HepG2 (cell line): ENCODE results near the gene ZNF184. TPM values are rescaled to one million over a fixed set of nuclear protein-coding genes. Genes with fewer than 3 reads are reported as not detected.

Source experiments
- ATAC-seq: fragments of 200-7000 bp; cut with Tn5 transposase; 3 replicates; pipeline ENCODE4 v1.9.1; 2020; ENCODE audit warnings: mild to moderate bottlenecking, moderate library complexity
- BruUV-seq: library from RNA; stranded (reverse); fragments of 400-500 nt; replicated peaks from 2 replicates; lab custom pipeline; 2021; lab: Mats Ljungman, UMichigan
- CTCF ChIA-PET: fragments of 300-600 bp; formaldehyde crosslinking; extraction: SDS; loops from one replicate; lab custom pipeline; 2021; ENCODE audit warnings: low total read pairs, inconsistent platforms, low intra/inter-chr PET ratio; lab: Yijun Ruan, JAX
- POLR2A ChIA-PET: fragments of 350-600 bp; sonication (Branson Sonifier 250); formaldehyde crosslinking; loops from one replicate; lab custom pipeline; 2020; ENCODE audit warnings: antibody characterized with exemption, inconsistent platforms; lab: Yijun Ruan, JAX
- DNase-seq: peaks from one replicate; pipeline ENCODE4 v3.0.0-alpha.2; 2015; ENCODE audit warnings: low spot score
- FAIRE-seq: peaks from 3 replicates; lab custom pipeline; 2011; peaks lifted over from hg19 to GRCh38; lab: Jason Lieb, UNC
- H2AFZ ChIP-seq: one replicate; pipeline ENCODE4 v1.6.1; 2011; ENCODE audit warnings: low read length, inconsistent platforms
- H3K27ac ChIP-seq: fragments of 300-600 bp; 3 replicates; pipeline ENCODE4 v1.8.0; 2011; ENCODE audit warnings: mixed run types, mild to moderate bottlenecking, mixed read lengths, low read length, inconsistent platforms; ENCODE audit not compliant: insufficient read depth; ENCODE audit errors: extremely low read length
- H3K27me3 ChIP-seq, 2 experiments: fragments of 200-600 bp in 1 of 2; 2 replicates in 1 of 2; 3 replicates in 1 of 2; pipeline versions ENCODE4 v1.6.0 to v1.8.0; 2011; ENCODE audit warnings: low read length in 2 of 2, mild to moderate bottlenecking in 2 of 2, moderate library complexity in 2 of 2, inconsistent platforms in 1 of 2; ENCODE audit not compliant: insufficient read depth in 2 of 2, control insufficient read depth in 1 of 2
- H3K36me3 ChIP-seq, 2 experiments: fragments of 200-600 bp in 1 of 2; replicated peaks in 1 of 2; 2 replicates in 1 of 2; 3 replicates in 1 of 2; pipeline versions ENCODE4 v1.5.1 to v1.8.0; 2011; ENCODE audit warnings: low read length in 2 of 2, inconsistent platforms in 1 of 2; ENCODE audit not compliant: insufficient read depth in 2 of 2, control insufficient read depth in 1 of 2
- H3K4me1 ChIP-seq: 2 replicates; pipeline ENCODE4 v1.5.1; 2012; ENCODE audit warnings: low read length, inconsistent platforms; ENCODE audit not compliant: insufficient read depth
- H3K4me2 ChIP-seq: 2 replicates; pipeline ENCODE4 v1.6.0; 2011; ENCODE audit warnings: low read depth, low read length, inconsistent platforms
- H3K4me3 ChIP-seq, 3 experiments: fragments of 200-600 bp in 1 of 3; sonication (generic), shearing (Covaris generic) in 1 of 3; replicated peaks in 1 of 3; 2 replicates each; pipeline ENCODE4 v1.5.1; 2011 to 2016; ENCODE audit warnings: low read length in 3 of 3, inconsistent platforms in 2 of 3, low read depth in 2 of 3, mild to moderate bottlenecking in 2 of 3, control low read depth in 1 of 3, mixed read lengths in 1 of 3; ENCODE audit not compliant: insufficient read depth in 1 of 3
- H3K79me2 ChIP-seq: one replicate; pipeline ENCODE4 v1.6.1; 2011; ENCODE audit warnings: low read length, inconsistent platforms; ENCODE audit not compliant: insufficient read depth
- H3K9ac ChIP-seq: 2 replicates; pipeline ENCODE4 v1.6.0; 2011; ENCODE audit warnings: mild to moderate bottlenecking, low read depth, low read length, inconsistent platforms; ENCODE audit not compliant: insufficient read depth
- H3K9me3 ChIP-seq: 2 replicates; pipeline ENCODE4 v1.5.1; 2012; ENCODE audit warnings: mild to moderate bottlenecking, low read length
- H4K20me1 ChIP-seq: 2 replicates; pipeline ENCODE4 v1.6.0; 2011; ENCODE audit warnings: inconsistent platforms, mild to moderate bottlenecking, low read length, moderate library complexity; ENCODE audit not compliant: insufficient read depth
- CEBPB ChIP-seq: IDR thresholded peaks from 2 replicates; pipeline ENCODE4 v1.6.1; 2011; ENCODE audit warnings: low read depth, low read length, improper control_type of control experiment, borderline replicate concordance
- MAFK ChIP-seq, 2 experiments: IDR thresholded peaks in 1 of 2; conservative IDR thresholded peaks in 1 of 2; 2 replicates each; pipeline ENCODE4 v1.6.1; 2011; ENCODE audit warnings: improper control_type of control experiment in 2 of 2, low read length in 2 of 2
- NR2F1 ChIP-seq, 2 experiments: fragments of 450-650 bp in 1 of 2; formaldehyde crosslinking in 1 of 2; IDR thresholded peaks; 2 replicates each; pipeline versions ENCODE4 v1.5.0 to v1.6.1; 2016 to 2020; ENCODE audit warnings: mild to moderate bottlenecking in 1 of 2, missing compliant biosample characterization in 1 of 2, missing genetic modification reagents in 1 of 2, moderate library complexity in 1 of 2
- ZFP37 ChIP-seq: sonication (generic); formaldehyde crosslinking; IDR thresholded peaks from 2 replicates; pipeline ENCODE4 v1.4.0; 2020; ENCODE audit warnings: missing genetic modification reagents, borderline replicate concordance
- WGBS: methylation state at CpG from one replicate; pipeline ENCODE4 v1.1.6; 2017; ENCODE audit warnings: low lambda C conversion rate; 5-methylcytosine and 5-hydroxymethylcytosine counted together
- in situ Hi-C: cut with HindIII; loops from 2 replicates; pipeline ENCODE4 v1.10.0; 2017; ENCODE audit warnings: low pct_unique_long_range_greater_than_20kb; ENCODE audit not compliant: extremely low pct_ligation_motif_present
- intact Hi-C: fragments of 100-400 bp; cut with micrococcal nuclease; formaldehyde crosslinking; loops from one replicate; pipeline ENCODE4 v1.10.0; 2022; ENCODE audit not compliant: unreplicated experiment
- polyA plus RNA-seq, 8 experiments: library from polyadenylated mRNA; depleted of rRNA in 3 of 8; stranded (reverse) in 7 of 8; unstranded in 1 of 8; fragments of >200 nt; fragmentation: Illumina TruSeq in 4 of 8; extraction: Trizol in 4 of 8; gene quantifications; 2 replicates each; pipeline versions ENCODE4 v1.2.1 to v1.2.3, GENCODE V29; 2011 to 2016; ENCODE audit warnings: low read depth in 4 of 8, missing spikeins in 1 of 8, mixed read lengths in 1 of 8; ENCODE audit not compliant: insufficient read depth in 1 of 8
- total RNA-seq, 5 experiments: library from RNA; depleted of rRNA; stranded (reverse); fragments of >200 nt; fragmentation: Illumina TruSeq; extraction: Trizol; gene quantifications; 2 replicates each; pipeline ENCODE4 v1.2.3, GENCODE V29; 2016; ENCODE audit warnings: low read depth in 1 of 5

The ZNF184 gene
- total and polyA plus RNA-seq, 2 of the 13 experiments (the other 11 are each of a cell fraction or from before 2014, with no cell fraction given): 2.1 to 10.1 TPM

GRCh38 chr6:27471365-27472115, 1.4 kb downstream of the ZNF184 start:
- ATAC-seq: no peak
- no peaks in the 10 kb centered on the region for H4K20me1 ChIP-seq

GRCh38 chr6:27470023-27470422, 2.9 kb downstream of the ZNF184 start:
- Histone ChIP-seq H3K4me2 (no peak overlapping the region), H3K4me1 (peaks cover 24% of the 10 kb centered on the region), H2AFZ (no peak overlapping the region), H3K9ac (no peak overlapping the region), H3K9me3 (no peaks in the 10 kb centered on the region), H3K27ac (no peak overlapping the region), H3K36me3 (peaks cover 1 to 17% of the 10 kb centered on the region in 2 experiments; a peak in 3 of 5 replicates), H3K79me2 (peaks cover 3% of the 10 kb centered on the region), H4K20me1 (no peaks in the 10 kb centered on the region), H3K4me3 (no peak overlapping the region), H3K27me3 (no peaks in the 10 kb centered on the region; a peak in 1 of 5 replicates)
- in situ Hi-C loops: no loop called here
- CTCF ChIA-PET: no interaction called here
- TF ChIP-seq CEBPB (peak; percentile 56; the same call in 1 of the 2 replicates), NR2F1 (CRISPR knock-in tag; IDR thresholded peaks at IDR 0.05) (no peak)
- POLR2A ChIA-PET: no interaction called here
- FAIRE-seq (no peak), ATAC-seq (no peak), DNase-seq (no peak)
- intact Hi-C loops: loop anchor here (5.0 to 10.0 kb wide), 2 partner anchors 122 to 915 kb away; no protein-coding TSS in a partner anchor
- 94% methylated on average over 2 of the region's 2 CpGs for WGBS
- BruUV-seq: no TSS peak

More at GRCh38 chr6:27471365-27472115, 1.4 kb downstream of the ZNF184 start:
- peak overlapping the region; percentile 91 for H3K27ac ChIP-seq
- peak overlapping the region; percentile 89 for H3K9ac ChIP-seq
- H3K36me3 ChIP-seq: peaks cover 0 to 12% of the 10 kb centered on the region in 2 experiments; a peak in 2 of 5 replicates
- H3K4me3 ChIP-seq: peak overlapping the region; percentile 80 to 89 (median 84)
- intact Hi-C loops: loop anchor here (2.0 to 10.0 kb wide), 4 partner anchors 121 to 917 kb away; no protein-coding TSS in a partner anchor
- no peak for FAIRE-seq
- in situ Hi-C loops: no loop called here
- WGBS: 70% methylated on average over 6 of the region's 6 CpGs
- TF ChIP-seq ZFP37 (CRISPR knock-in tag) (no peak), MAFK (conservative IDR thresholded peaks at IDR 0.05 in 1 of 2, IDR thresholded peaks at IDR 0.05 in 1 of 2; ENCODE audit: low read length in 2 of 2) (peak in 1 of 2 experiments; percentile 34; a peak in 2 of 4 replicates)
- H3K4me1 ChIP-seq: peaks cover 24% of the 10 kb centered on the region
- peak overlapping the region; percentile 52 for H2AFZ ChIP-seq
- H3K27me3 ChIP-seq: no peaks in the 10 kb centered on the region; a peak in 1 of 5 replicates
- CTCF ChIA-PET: no interaction called here
- H3K4me2 ChIP-seq: peak overlapping the region; percentile 81
- POLR2A ChIA-PET: interaction anchor here (1.6 kb wide), 1 partner anchor 280 kb away, joined by 4 read pairs; no protein-coding TSS in a partner anchor
- peaks cover 3% of the 10 kb centered on the region for H3K79me2 ChIP-seq
- DNase-seq: no peak
- BruUV-seq: TSS peak; percentile 78
- H3K9me3 ChIP-seq: no peaks in the 10 kb centered on the region
